ENCODE results near the gene GRK6. TPM values are rescaled to one million over a fixed set of nuclear protein-coding genes. Genes with fewer than 3 reads are reported as not detected.
A peak's percentile ranks its signal among the peaks of the same experiment; 100 is the strongest.

GRK6 gene
- total RNA-seq, 1 donor: 19.2 TPM

DNA sequence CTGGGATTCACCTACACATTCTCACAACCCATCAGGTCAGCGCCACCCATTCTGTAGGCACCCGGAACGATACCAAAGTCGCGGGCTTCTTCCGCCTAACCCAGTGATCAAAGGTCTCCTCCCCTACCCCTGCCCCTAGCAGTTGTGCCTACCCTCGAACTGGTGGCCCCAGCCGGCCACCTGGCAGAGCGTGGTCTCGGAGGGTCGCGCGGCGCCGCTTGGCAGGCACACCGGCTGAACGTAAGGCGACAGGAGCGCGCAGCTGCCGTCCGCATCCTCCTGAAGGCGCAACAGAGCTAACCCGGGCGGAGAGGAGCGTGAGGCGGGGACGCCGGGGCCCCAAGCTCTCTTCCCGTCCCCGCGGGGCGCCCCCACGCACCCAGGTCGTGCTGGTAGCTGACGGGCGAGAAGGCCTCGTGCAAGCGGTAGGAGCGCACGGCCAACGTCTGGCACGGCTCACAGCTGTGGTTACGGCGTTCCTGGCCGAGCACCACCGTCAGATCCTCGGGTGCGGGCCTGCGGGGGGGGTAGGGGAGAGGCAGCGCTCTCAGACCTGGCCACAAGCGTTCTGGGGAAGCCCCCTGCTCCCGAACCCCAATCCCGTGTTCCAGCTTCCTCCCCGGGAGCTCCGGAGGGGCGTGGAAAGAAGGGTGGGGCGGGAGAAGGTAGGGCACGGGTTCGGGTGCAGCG, 23.2 kb upstream of the GRK6 start:
- DNase-seq (ENCODE audit: insufficient read length, low spot score, missing footprints): no peak
- no peaks in the 10 kb centered on the region for H4K20me1 ChIP-seq (ENCODE audit: insufficient read depth, low read length)
- peaks cover 58% of the 10 kb centered on the region for H3K27me3 ChIP-seq (ENCODE audit: insufficient read depth, low read length)
- peaks cover 14% of the 10 kb centered on the region for H3K4me1 ChIP-seq (ENCODE audit: insufficient read depth, low read length)
- TF ChIP-seq, protein P1, sequence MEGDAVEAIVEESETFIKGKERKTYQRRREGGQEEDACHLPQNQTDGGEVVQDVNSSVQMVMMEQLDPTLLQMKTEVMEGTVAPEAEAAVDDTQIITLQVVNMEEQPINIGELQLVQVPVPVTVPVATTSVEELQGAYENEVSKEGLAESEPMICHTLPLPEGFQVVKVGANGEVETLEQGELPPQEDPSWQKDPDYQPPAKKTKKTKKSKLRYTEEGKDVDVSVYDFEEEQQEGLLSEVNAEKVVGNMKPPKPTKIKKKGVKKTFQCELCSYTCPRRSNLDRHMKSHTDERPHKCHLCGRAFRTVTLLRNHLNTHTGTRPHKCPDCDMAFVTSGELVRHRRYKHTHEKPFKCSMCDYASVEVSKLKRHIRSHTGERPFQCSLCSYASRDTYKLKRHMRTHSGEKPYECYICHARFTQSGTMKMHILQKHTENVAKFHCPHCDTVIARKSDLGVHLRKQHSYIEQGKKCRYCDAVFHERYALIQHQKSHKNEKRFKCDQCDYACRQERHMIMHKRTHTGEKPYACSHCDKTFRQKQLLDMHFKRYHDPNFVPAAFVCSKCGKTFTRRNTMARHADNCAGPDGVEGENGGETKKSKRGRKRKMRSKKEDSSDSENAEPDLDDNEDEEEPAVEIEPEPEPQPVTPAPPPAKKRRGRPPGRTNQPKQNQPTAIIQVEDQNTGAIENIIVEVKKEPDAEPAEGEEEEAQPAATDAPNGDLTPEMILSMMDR (IDR thresholded peaks at IDR 0.05; ENCODE audit: extremely low read depth, low read depth, low read length): no peak
- H3K79me2 ChIP-seq (ENCODE audit: insufficient read depth, low read length): no peaks in the 10 kb centered on the region
- H3K27ac ChIP-seq (ENCODE audit: low read depth, low read length): no peak overlapping the region
- no peaks in the 10 kb centered on the region for H3K36me3 ChIP-seq (ENCODE audit: insufficient read depth, low read length)
- peak overlapping the region; percentile 73 for H3K4me3 ChIP-seq (ENCODE audit: insufficient read depth, low read length)
- H3K4me2 ChIP-seq (ENCODE audit: insufficient read depth, low read length): peak overlapping the region; percentile 92
- H3K9me3 ChIP-seq (ENCODE audit: low read depth, low read length): no peaks in the 10 kb centered on the region
- peak overlapping the region; percentile 92 for H2AFZ ChIP-seq (ENCODE audit: low read length)

DNA sequence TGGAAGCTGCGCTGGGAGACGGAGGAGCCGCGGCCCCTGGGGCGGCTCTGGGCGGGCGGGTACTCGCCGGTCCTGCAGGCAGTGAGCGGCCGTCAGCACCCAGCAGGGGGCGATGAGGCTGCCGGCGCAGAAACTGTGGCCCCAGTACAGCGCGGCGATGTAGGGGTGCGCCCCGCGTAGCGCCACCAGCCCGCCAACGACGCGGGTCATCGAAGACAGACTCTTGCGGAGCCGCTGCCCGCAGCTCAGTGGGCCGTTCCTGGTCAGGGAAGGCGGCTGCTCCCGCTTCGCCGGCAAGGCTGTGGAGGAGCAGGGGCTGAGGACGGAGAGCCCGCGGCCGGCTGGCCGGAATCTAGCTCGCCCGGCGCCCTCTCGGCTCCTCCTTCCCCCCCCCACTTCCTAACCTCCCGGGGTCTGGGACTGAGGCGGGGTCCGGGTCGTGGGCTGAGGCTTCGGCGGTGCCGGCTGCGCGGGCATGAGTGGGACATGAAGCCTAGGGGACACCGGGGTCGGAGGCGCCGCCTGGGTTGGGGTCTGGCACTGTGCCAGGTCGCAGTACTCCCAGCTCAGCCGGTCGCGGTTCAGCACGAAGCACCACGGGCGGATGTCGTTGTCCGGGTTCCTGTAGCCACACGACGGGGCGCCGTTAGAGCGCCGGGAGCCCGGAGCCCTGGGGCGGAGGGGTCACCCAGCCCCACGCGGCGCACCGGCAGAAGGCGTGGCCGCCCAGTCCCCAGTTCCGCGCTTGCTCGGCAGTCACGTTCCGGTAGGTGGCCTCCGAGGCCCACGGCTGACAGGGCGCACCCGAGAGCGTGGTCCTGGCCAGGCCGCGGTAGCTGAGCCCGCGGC, 22.5 kb upstream of the GRK6 start:
- DNase-seq (ENCODE audit: insufficient read length, low spot score, missing footprints): peak; percentile 99
- Histone ChIP-seq H3K79me2 (ENCODE audit: insufficient read depth, low read length) (no peaks in the 10 kb centered on the region), H3K27ac (ENCODE audit: low read depth, low read length) (no peak overlapping the region), H3K4me1 (ENCODE audit: insufficient read depth, low read length) (peaks cover 14% of the 10 kb centered on the region), H3K27me3 (ENCODE audit: insufficient read depth, low read length) (peaks cover 60% of the 10 kb centered on the region), H3K36me3 (ENCODE audit: insufficient read depth, low read length) (no peaks in the 10 kb centered on the region), H3K4me2 (ENCODE audit: insufficient read depth, low read length) (peak overlapping the region; percentile 92), H3K9me3 (ENCODE audit: low read depth, low read length) (no peaks in the 10 kb centered on the region), H3K4me3 (ENCODE audit: insufficient read depth, low read length) (peak overlapping the region; percentile 73), H4K20me1 (ENCODE audit: insufficient read depth, low read length) (no peaks in the 10 kb centered on the region), H2AFZ (ENCODE audit: low read length) (peak overlapping the region; percentile 92)
- TF ChIP-seq, protein P1 (IDR thresholded peaks at IDR 0.05; ENCODE audit: extremely low read depth, low read depth, low read length): peak; percentile 59

DNA sequence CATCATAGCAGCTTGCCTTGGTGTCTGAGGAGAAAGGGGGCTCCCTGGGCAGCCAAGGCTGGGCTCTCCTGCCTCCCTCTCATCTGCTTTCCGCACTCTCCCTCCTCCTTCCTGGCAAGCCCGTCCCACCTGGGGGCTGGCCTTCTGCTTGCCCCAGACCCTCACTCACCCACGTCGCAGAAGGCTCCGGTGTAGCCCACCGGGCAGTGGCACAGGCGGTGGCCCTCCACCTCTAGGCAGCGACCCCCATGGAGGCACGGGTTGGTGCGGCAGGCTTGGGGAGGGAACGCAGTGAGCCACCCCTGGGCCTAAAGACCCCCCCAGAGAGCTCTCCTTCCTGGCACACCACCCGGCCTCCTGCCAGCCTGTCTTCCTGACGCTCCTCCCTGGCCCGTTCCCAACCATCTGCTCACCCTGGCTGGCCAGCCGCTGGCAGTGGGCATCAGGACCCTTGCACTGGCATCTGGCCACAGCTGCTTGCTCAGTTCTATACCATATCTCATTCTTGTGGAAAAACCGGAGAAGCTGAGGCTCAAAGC, 21.8 kb upstream of the GRK6 start:
- no peaks in the 10 kb centered on the region for H3K9me3 ChIP-seq (ENCODE audit: low read depth, low read length)
- no peaks in the 10 kb centered on the region for H4K20me1 ChIP-seq (ENCODE audit: insufficient read depth, low read length)
- H3K4me2 ChIP-seq (ENCODE audit: insufficient read depth, low read length): peak overlapping the region; percentile 92
- no peaks in the 10 kb centered on the region for H3K79me2 ChIP-seq (ENCODE audit: insufficient read depth, low read length)
- TF ChIP-seq, protein P1 (IDR thresholded peaks at IDR 0.05; ENCODE audit: extremely low read depth, low read depth, low read length): no peak
- no peaks in the 10 kb centered on the region for H3K36me3 ChIP-seq (ENCODE audit: insufficient read depth, low read length)
- DNase-seq (ENCODE audit: insufficient read length, low spot score, missing footprints): peak; percentile 63
- H3K27ac ChIP-seq (ENCODE audit: low read depth, low read length): no peak overlapping the region
- H2AFZ ChIP-seq (ENCODE audit: low read length): peak overlapping the region; percentile 92
- peaks cover 14% of the 10 kb centered on the region for H3K4me1 ChIP-seq (ENCODE audit: insufficient read depth, low read length)
- H3K27me3 ChIP-seq (ENCODE audit: insufficient read depth, low read length): peaks cover 55% of the 10 kb centered on the region
- H3K4me3 ChIP-seq (ENCODE audit: insufficient read depth, low read length): peak overlapping the region; percentile 73

DNA sequence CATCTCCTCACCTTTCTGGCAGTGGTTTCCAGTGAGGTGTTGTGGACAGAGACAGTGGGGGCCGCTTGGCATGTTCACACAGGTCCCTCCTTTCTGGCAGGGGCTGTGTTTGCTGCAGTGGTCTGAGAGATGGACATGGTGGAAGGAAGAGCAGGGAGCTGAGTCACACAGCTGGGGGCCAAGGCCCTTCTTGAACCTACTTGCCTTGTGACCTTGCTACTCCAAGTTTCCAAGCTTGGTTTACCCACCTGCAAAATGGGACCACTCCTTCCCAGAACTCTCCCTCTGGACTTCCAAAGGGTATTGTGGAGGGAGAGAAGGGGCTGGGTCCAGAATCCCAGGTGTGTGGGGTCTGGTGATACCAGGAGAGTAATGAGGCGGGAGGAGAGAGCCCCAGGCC, 21.2 kb upstream of the GRK6 start:
- H3K36me3 ChIP-seq (ENCODE audit: insufficient read depth, low read length): no peaks in the 10 kb centered on the region
- peak; percentile 73 for DNase-seq (ENCODE audit: insufficient read length, low spot score, missing footprints)
- H3K27ac ChIP-seq (ENCODE audit: low read depth, low read length): no peak overlapping the region
- H3K4me1 ChIP-seq (ENCODE audit: insufficient read depth, low read length): peaks cover 14% of the 10 kb centered on the region
- H3K4me3 ChIP-seq (ENCODE audit: insufficient read depth, low read length): no peak overlapping the region
- peaks cover 49% of the 10 kb centered on the region for H3K27me3 ChIP-seq (ENCODE audit: insufficient read depth, low read length)
- no peaks in the 10 kb centered on the region for H3K79me2 ChIP-seq (ENCODE audit: insufficient read depth, low read length)
- TF ChIP-seq, protein P1 (IDR thresholded peaks at IDR 0.05; ENCODE audit: extremely low read depth, low read depth, low read length): no peak
- no peak overlapping the region for H3K4me2 ChIP-seq (ENCODE audit: insufficient read depth, low read length)
- no peak overlapping the region for H2AFZ ChIP-seq (ENCODE audit: low read length)
- H3K9me3 ChIP-seq (ENCODE audit: low read depth, low read length): no peaks in the 10 kb centered on the region
- H4K20me1 ChIP-seq (ENCODE audit: insufficient read depth, low read length): no peaks in the 10 kb centered on the region

All from osteoblast (primary cell).